HG03039 (cell line): Measurements from ENCODE around the gene LMAN2.
"Not testable (repeated sequence)": the region's sequence is repeated elsewhere in the genome, so short reads cannot be mapped to it uniquely, and the experiment has no call there.

Experiments
- ATAC-seq: cut with Tn5 transposase; IDR thresholded peaks from one replicate; pipeline ENCODE4 v1.9.1; 2021; ENCODE audit warnings: mild to moderate bottlenecking, moderate library complexity; ENCODE audit not compliant: unreplicated experiment

Gene LMAN2

DNA sequence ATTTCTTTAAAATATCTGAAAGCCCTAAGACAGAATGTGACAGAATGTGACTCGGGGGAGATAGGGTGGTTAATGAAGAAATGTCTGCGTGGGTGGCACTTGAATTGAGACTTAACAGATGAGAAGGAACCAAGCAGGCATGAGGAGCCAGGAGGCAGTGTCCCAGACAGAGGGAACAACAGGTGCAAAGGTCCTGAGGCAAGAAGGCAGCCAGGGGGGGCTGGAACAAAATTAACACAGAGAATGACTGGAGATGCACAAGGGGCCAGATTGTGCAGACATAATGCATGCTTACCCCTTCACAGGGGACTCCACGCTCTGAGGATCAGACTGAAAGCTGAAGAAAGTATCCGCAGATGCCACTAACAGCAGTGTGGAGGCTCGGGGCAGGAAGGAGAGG, 1.7 kb downstream of the LMAN2 start:
- no peak for ATAC-seq

- ATAC-seq, result no peak
Observed at GRCh38 chr5:177349362-177349647, 2.2 kb downstream of the LMAN2 start.

DNA sequence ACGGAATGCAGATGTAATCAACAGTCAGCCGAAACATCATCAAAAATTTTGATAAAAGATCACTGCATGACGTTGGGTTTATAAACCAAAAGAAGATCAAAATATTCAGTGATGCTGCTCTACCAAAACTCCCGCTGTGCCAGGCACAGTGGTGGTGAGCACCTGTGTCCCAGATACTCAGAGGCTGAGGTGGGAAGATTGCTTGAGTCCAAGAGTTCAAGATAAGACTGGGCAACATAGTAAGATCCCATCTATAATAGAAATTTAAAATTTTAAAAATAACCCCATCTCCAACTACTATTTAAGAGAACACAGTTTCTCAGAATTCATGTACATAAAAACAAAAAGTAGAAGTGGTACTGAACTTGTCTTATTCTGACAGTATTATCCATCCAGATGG, 3.8 kb downstream of the LMAN2 start:
- no peak for ATAC-seq

- ATAC-seq, result no peak
Observed at GRCh38 chr5:177346820-177347219, 4.6 kb downstream of the LMAN2 start.

- ATAC-seq, result no peak
Observed at GRCh38 chr5:177344891-177345290, 6.6 kb downstream of the LMAN2 start.

DNA sequence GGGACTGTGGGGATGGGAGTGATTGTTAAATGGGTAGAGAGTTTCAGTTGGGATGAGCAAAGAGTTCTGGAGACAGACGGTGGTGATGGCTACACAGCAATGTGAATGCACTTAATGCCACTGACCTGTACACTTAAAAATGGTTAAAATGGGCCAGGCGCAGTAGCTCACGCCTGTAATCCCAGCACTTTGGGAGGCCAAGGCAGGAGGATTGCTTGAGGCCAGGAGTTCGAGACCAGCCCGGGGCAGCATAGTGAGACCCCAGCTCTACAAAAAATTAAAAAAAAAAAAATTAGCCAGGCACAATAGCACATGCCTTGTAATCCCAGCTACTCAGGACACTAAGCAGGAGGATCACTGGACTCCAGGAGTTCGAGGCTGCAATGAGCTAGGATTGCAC, 7.7 kb downstream of the LMAN2 start:
- no peak for ATAC-seq

GRCh38 chr5:177343000-177343399, 8.5 kb downstream of the LMAN2 start:
- ATAC-seq, result not testable (repeated sequence)

DNA sequence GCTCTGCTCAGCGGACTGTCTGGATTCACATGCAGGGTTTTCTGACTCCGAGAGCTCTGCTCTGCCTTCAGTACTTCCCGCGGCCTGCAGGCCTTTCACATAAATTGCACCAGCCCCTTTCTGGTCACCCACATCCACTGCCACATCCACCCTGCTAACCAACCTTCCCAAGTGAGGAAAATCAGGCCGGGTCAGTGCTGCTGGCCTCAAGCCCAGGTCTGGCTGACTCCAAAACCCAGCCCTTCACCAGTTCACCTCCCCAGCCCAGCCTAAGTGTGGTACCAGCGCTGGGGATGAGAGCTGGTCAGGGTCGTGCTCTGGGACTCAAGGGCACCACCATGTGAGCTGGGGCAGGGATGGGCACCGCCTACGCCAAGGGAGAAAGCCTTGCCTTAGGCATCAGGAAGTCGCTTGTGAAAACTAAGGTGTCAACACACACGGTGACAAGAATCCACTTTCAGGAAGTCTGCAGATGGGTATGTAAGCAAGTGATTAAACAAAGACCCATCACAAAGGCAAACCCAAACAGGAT, 12.3 kb downstream of the LMAN2 start:
- no peak for ATAC-seq

- ATAC-seq, result no peak
Observed at GRCh38 chr5:177338251-177339106, 13.0 kb downstream of the LMAN2 start.

DNA sequence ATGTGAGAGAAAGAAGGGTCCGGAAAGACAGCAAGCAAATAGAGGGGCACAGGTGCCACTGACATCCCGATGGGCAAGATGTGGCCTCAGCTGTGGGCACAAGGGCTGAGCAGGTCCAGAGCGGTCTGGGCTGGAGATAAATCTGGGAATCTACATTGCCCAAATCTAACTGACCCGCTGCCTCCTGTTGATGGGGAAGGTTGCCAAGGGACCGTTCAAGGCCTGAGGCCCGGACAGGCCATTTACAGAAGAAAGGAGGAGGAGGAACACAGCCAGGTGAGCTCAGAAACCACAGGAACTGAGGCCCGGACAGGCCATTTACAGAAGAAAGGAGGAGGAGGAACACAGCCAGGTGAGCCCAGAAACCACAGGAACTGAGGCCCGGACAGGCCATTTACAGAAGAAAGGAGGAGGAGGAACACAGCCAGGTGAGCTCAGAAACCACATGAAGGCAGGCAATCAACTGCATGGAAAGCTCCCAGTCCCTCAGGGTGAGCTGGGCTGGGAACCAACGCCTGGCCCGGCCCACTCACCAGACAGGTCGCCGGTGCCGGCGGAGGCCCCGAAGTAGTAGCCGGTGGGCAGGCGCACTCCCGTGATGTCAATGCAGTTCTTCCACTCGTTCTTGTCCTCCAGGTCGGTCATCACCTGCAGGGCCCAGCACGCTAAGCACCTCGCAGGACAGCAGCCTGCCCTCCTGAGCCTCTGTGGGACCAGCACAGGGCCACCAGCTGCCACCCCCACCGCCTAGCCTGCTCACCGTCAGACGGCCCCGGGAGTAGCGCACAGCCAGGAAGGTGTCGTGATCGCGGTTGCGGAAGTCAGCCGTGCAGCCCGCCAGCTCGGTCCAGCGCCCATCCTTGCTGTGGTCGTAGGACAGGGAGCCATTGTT, 14.6 kb downstream of the LMAN2 start:
- no peak for ATAC-seq

- no peak for ATAC-seq
Observed at GRCh38 chr5:177336112-177336511, 15.4 kb downstream of the LMAN2 start.

- ATAC-seq, result no peak
Observed at GRCh38 chr5:177335701-177336065, 15.8 kb downstream of the LMAN2 start.

- ATAC-seq, result no peak
Observed at GRCh38 chr5:177334781-177335700, 16.4 kb downstream of the LMAN2 start.

DNA sequence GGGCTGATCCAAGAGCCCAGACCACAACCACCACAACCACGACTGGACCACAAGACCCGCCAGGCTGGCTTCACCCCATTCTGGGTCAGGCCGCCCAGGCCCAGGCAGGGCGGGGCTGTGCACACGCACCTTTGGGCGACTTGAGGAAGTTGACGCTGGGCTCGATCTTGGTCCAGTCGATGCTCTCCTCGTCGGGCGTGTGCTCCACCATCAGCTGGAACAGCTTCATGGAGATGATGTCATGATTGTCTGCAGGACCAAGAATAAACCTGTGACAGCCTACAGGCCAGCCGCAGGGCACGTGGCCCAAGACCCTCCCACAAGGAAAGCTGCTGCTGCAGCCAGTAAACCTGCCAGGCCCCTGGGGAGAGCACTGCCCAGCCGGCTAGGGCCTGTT, 17.3 kb downstream of the LMAN2 start:
- ATAC-seq, result no peak

DNA sequence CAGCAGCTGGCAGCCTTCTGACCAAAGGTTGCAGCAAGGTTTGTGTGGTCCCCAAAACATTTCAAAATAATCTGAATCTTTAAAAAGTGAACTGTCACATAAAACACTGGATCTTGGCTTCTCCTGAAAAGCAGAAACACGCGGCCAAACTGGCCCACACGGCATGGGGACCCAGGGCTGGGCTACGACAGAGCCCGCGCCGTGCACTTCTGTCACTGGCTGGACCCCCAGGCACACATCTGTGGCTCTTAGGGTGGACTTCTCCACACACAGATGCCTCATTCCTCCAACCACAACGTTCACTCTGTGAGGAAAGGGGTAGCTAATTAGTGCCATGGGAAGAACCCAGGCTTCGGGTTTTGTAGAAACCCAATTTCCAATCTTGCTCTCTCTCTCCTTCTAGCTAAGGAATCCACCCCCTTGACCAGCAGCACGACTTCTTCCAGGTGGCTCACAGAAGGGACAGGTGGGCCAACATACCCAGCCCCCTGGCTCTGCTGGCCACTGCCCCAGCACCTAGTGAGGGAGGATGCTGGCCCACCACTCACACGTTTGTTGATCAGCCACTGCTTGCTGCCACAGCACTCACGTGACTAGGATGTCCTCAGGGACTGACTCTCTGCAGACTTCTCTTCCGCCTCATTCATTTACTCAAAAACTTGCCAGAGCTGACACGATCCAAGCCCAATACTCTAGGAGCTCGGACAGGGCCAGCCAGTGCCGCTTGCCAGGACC, 17.9 kb downstream of the LMAN2 start:
- no peak for ATAC-seq

DNA sequence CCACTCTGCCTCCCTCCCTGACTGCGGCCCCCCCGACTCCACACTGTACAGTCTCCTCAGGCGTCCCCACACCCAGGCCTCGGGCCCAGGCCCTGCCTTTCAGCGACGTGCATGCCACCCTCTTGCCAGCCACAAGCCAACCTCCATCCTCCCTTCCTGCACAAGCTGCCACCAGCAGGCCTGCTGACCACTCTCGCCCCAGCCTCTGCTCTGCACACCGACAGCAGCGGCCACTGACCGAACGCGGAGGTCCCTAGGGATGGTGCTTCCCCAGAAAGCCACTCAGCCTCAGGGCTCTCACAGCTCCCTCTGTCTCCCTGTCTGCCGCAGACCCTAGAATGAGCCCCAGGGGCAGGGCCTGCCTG, 18.6 kb downstream of the LMAN2 start:
- no peak for ATAC-seq

- no peak for ATAC-seq
Observed at GRCh38 chr5:177332031-177332895, 19.2 kb downstream of the LMAN2 start.

- ATAC-seq, result no peak
Observed at GRCh38 chr5:177330991-177331842, 20.3 kb downstream of the LMAN2 start.
